Subcutaneous abdominal adipose tissue (tissue), 5 donors: ENCODE measurements around the gene CORO2B.

Experiments used
- H3K27ac ChIP-seq: one replicate; pipeline ENCODE4 v1.7.0; 2013; ENCODE audit warnings: low read depth, mild to moderate bottlenecking, inconsistent platforms, low read length, moderate library complexity
- H3K27me3 ChIP-seq, 5 donors: one replicate each; pipeline ENCODE4 v1.7.0; 2013; ENCODE audit warnings: low read length in 5 of 5, inconsistent platforms in 1 of 5; ENCODE audit not compliant: control insufficient read depth in 5 of 5, insufficient read depth in 4 of 5
- H3K36me3 ChIP-seq, 5 donors: one replicate each; pipeline ENCODE4 v1.7.0; 2013; ENCODE audit warnings: low read length in 5 of 5; ENCODE audit not compliant: control insufficient read depth in 5 of 5, insufficient read depth in 5 of 5
- H3K4me1 ChIP-seq, 5 donors: one replicate each; pipeline ENCODE4 v1.7.0; 2013; ENCODE audit warnings: low read length in 5 of 5, mild to moderate bottlenecking in 3 of 5, moderate library complexity in 1 of 5; ENCODE audit not compliant: control insufficient read depth in 5 of 5, insufficient read depth in 5 of 5
- H3K4me3 ChIP-seq, 5 donors: one replicate each; pipeline ENCODE4 v1.7.0; 2013; ENCODE audit warnings: low read length in 5 of 5, low read depth in 1 of 5
- H3K9ac ChIP-seq, 5 donors: one replicate each; pipeline ENCODE4 v1.7.0; 2013; ENCODE audit warnings: low read length in 5 of 5, mild to moderate bottlenecking in 4 of 5, moderate library complexity in 3 of 5
- H3K9me3 ChIP-seq, 5 donors: one replicate each; pipeline ENCODE4 v1.7.0; 2013; ENCODE audit warnings: low read length in 5 of 5; ENCODE audit not compliant: control insufficient read depth in 5 of 5
- donor health status: healthy.
- donor health status: healthy.
- donor health status: healthy.
- donor health status: healthy.
- donor health status: healthy.

The CORO2B gene

GRCh38 chr15:68543165-68544008 lies 35.4 kb upstream of the CORO2B start:
- no peak overlapping the region for H3K4me3 ChIP-seq
- peak overlapping the region; percentile 35 for H3K27ac ChIP-seq
- no peaks in the 10 kb centered on the region for H3K36me3 ChIP-seq
- peaks cover 0 to 8% (median 4%) of the 10 kb centered on the region in 5 donors for H3K9me3 ChIP-seq
- H3K9ac ChIP-seq, result no peak overlapping the region
- H3K4me1 ChIP-seq, result peaks cover 0 to 15% (median 13%) of the 10 kb centered on the region in 5 donors
- H3K27me3 ChIP-seq, result no peaks in the 10 kb centered on the region

GRCh38 chr15:68546318-68546717 lies 32.5 kb upstream of the CORO2B start:
- Histone ChIP-seq H3K9me3 (no peaks in the 10 kb centered on the region), H3K9ac (no peak overlapping the region), H3K4me3 (no peak overlapping the region), H3K36me3 (no peaks in the 10 kb centered on the region), H3K27ac (no peak overlapping the region), H3K4me1 (peaks cover 0 to 15% (median 13%) of the 10 kb centered on the region in 5 donors), H3K27me3 (no peaks in the 10 kb centered on the region)

- no peaks in the 10 kb centered on the region for H3K36me3 ChIP-seq
- peaks cover 0 to 7% (median 5%) of the 10 kb centered on the region in 5 donors for H3K4me1 ChIP-seq
- no peaks in the 10 kb centered on the region for H3K9me3 ChIP-seq
- H3K27me3 ChIP-seq, result no peaks in the 10 kb centered on the region
- H3K4me3 ChIP-seq, result no peak overlapping the region
- H3K9ac ChIP-seq, result no peak overlapping the region
- no peak overlapping the region for H3K27ac ChIP-seq
These were observed 30.4 kb upstream of the CORO2B start for GRCh38 chr15:68548364-68548763.

- no peaks in the 10 kb centered on the region for H3K36me3 ChIP-seq
- H3K4me3 ChIP-seq, result no peak overlapping the region
- H3K27me3 ChIP-seq, result peaks cover 0 to 3% (median 0%) of the 10 kb centered on the region in 5 donors
- no peak overlapping the region for H3K27ac ChIP-seq
- H3K9ac ChIP-seq, result no peak overlapping the region
- no peaks in the 10 kb centered on the region for H3K9me3 ChIP-seq
- no peaks in the 10 kb centered on the region for H3K4me1 ChIP-seq
These were observed 28.8 kb upstream of the CORO2B start for GRCh38 chr15:68550004-68550403.

- no peak overlapping the region for H3K4me3 ChIP-seq
- no peaks in the 10 kb centered on the region for H3K9me3 ChIP-seq
- no peak overlapping the region for H3K27ac ChIP-seq
- no peak overlapping the region for H3K9ac ChIP-seq
- H3K36me3 ChIP-seq, result no peaks in the 10 kb centered on the region
- no peaks in the 10 kb centered on the region for H3K4me1 ChIP-seq
- H3K27me3 ChIP-seq, result peaks cover 0 to 3% (median 0%) of the 10 kb centered on the region in 5 donors
These were observed 28.1 kb upstream of the CORO2B start for GRCh38 chr15:68550498-68551295.

GRCh38 chr15:68551296-68551635 lies 27.5 kb upstream of the CORO2B start:
- H3K27ac ChIP-seq, result no peak overlapping the region
- H3K4me1 ChIP-seq, result no peaks in the 10 kb centered on the region
- H3K36me3 ChIP-seq, result no peaks in the 10 kb centered on the region
- no peak overlapping the region for H3K9ac ChIP-seq
- H3K9me3 ChIP-seq, result no peaks in the 10 kb centered on the region
- peaks cover 0 to 3% (median 0%) of the 10 kb centered on the region in 5 donors for H3K27me3 ChIP-seq
- no peak overlapping the region for H3K4me3 ChIP-seq

GRCh38 chr15:68552344-68552743 lies 26.4 kb upstream of the CORO2B start:
- Histone ChIP-seq H3K27ac (no peak overlapping the region), H3K9ac (no peak overlapping the region), H3K9me3 (no peaks in the 10 kb centered on the region), H3K27me3 (peaks cover 0 to 3% (median 0%) of the 10 kb centered on the region in 5 donors), H3K36me3 (no peaks in the 10 kb centered on the region), H3K4me1 (no peaks in the 10 kb centered on the region), H3K4me3 (no peak overlapping the region)

DNA sequence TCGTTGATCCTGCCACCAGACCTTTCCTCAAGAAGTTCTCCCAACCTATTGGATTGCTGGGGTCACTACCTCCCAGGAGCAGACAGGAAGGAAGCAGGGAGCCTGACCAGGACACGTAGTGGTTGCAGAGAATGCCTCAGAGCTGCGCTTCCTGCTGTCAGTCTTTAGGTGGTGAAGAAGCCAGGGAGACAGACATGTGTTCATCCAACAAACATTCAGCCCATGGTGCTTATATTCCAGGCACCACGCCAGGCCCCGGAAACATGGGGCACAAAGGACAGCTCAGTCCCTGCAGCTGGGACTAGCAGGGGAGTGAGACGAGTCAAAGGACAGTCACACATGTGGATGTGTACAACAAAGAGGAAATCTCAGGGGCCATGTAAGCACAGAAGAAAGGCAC lies 26.0 kb upstream of the CORO2B start:
- H3K27ac ChIP-seq, result no peak overlapping the region
- H3K9me3 ChIP-seq, result no peaks in the 10 kb centered on the region
- no peaks in the 10 kb centered on the region for H3K36me3 ChIP-seq
- peaks cover 0 to 3% (median 0%) of the 10 kb centered on the region in 5 donors for H3K27me3 ChIP-seq
- H3K4me1 ChIP-seq, result no peaks in the 10 kb centered on the region
- no peak overlapping the region for H3K4me3 ChIP-seq
- H3K9ac ChIP-seq, result no peak overlapping the region

GRCh38 chr15:68553314-68553993 lies 25.3 kb upstream of the CORO2B start:
- H3K4me3 ChIP-seq, result no peak overlapping the region
- peaks cover 0 to 3% (median 0%) of the 10 kb centered on the region in 5 donors for H3K27me3 ChIP-seq
- no peak overlapping the region for H3K27ac ChIP-seq
- H3K9ac ChIP-seq, result no peak overlapping the region
- no peaks in the 10 kb centered on the region for H3K36me3 ChIP-seq
- H3K4me1 ChIP-seq, result no peaks in the 10 kb centered on the region
- no peaks in the 10 kb centered on the region for H3K9me3 ChIP-seq
